Mesothelial cell of epicardium (in vitro differentiated cells): ENCODE data around the gene SDCCAG8. TPM values are rescaled to one million over a fixed set of nuclear protein-coding genes. Genes with fewer than 3 reads are reported as not detected.

Experiments used
- DNase-seq, 2 experiments: peaks; one replicate each; pipeline ENCODE4 v3.0.0; 2021; ENCODE audit warnings: low spot score in 2 of 2; ENCODE audit not compliant: unreplicated experiment in 2 of 2
- H3K27ac Mint-ChIP-seq: 2 replicates; pipeline ENCODE4 v1.8.0; 2021; ENCODE audit warnings: mixed read lengths
- H3K27me3 Mint-ChIP-seq: 2 replicates; pipeline ENCODE4 v1.8.0; 2021; ENCODE audit warnings: low read depth, mixed read lengths
- H3K36me3 Mint-ChIP-seq: 2 replicates; pipeline ENCODE4 v1.8.0; 2021; ENCODE audit warnings: mixed read lengths
- H3K4me1 Mint-ChIP-seq: 2 replicates; pipeline ENCODE4 v1.8.0; 2021; ENCODE audit warnings: mixed read lengths
- H3K4me3 Mint-ChIP-seq: 2 replicates; pipeline ENCODE4 v1.8.0; 2021; ENCODE audit warnings: mild to moderate bottlenecking, moderate library complexity, mixed read lengths
- H3K9me3 Mint-ChIP-seq: 2 replicates; pipeline ENCODE4 v1.8.0; 2021; ENCODE audit warnings: mixed read lengths
- total RNA-seq: library from RNA; stranded (reverse); gene quantifications from 3 replicates; pipeline ENCODE4 v1.2.1, GENCODE V29; 2021
- TF ChIP-seq, protein P1 (sequence below): fragments of 200-600 bp; sonication (generic); IDR thresholded peaks from one replicate; pipeline ENCODE4 v1.5.0; 2021; ENCODE audit warnings: antibody characterized with exemption; ENCODE audit not compliant: unreplicated experiment

The SDCCAG8 gene
- total RNA-seq, 1 donor from 2014 or later = 37.3 TPM

DNA sequence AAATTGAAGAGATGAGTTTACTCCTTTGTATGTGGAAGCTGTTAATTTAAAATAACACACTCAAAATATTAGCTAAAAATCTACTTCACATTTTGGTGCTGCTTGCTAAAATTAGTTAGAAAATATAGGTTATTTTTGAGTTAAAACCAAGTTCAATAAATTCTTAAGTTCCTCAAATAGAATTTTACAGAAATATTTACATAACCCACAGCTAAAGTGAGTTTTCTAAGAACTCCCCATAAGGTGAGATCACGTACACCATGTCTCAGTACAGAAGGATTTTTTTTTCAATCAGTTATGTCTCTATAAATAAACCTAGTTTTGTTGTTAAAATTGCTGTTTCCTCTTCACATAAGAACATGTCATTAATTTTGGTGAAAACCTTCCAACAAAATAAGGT, 108.0 kb downstream of the SDCCAG8 start:
- H3K4me3 Mint-ChIP-seq = no peak overlapping the region

DNA sequence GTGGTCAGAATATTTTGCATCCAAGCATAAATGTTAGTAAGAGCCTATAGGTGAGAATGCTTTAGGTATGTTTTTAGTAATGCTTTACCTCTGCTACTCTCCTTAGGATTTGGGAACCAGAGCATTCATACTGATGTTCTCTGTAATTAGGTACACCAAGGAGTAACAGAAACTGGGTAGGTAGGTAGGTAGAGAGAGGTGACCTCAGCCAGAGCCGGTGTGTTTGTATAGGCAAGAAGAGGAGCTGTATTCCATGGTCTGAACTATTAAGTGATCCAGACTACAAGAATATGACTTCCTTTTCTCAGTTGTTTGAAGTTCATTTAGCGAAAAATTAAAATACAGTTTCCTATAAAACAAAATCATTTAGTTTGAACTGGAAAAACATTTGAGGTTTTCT, 108.5 kb downstream of the SDCCAG8 start:
- Mint-ChIP-seq H3K36me3 (peaks cover 11% of the 10 kb centered on the region), H3K27me3 (no peaks in the 10 kb centered on the region), H3K4me1 (no peaks in the 10 kb centered on the region), H3K4me3 (no peak overlapping the region), H3K27ac (no peak overlapping the region), H3K9me3 (no peaks in the 10 kb centered on the region)
- TF ChIP-seq, protein P1, sequence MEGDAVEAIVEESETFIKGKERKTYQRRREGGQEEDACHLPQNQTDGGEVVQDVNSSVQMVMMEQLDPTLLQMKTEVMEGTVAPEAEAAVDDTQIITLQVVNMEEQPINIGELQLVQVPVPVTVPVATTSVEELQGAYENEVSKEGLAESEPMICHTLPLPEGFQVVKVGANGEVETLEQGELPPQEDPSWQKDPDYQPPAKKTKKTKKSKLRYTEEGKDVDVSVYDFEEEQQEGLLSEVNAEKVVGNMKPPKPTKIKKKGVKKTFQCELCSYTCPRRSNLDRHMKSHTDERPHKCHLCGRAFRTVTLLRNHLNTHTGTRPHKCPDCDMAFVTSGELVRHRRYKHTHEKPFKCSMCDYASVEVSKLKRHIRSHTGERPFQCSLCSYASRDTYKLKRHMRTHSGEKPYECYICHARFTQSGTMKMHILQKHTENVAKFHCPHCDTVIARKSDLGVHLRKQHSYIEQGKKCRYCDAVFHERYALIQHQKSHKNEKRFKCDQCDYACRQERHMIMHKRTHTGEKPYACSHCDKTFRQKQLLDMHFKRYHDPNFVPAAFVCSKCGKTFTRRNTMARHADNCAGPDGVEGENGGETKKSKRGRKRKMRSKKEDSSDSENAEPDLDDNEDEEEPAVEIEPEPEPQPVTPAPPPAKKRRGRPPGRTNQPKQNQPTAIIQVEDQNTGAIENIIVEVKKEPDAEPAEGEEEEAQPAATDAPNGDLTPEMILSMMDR = no peak
- no peak for DNase-seq

More for the DNA sequence above, 108.0 kb downstream of the SDCCAG8 start:
- H3K27ac Mint-ChIP-seq = no peak overlapping the region
- no peaks in the 10 kb centered on the region for H3K9me3 Mint-ChIP-seq
- H3K4me1 Mint-ChIP-seq = no peaks in the 10 kb centered on the region
- no peaks in the 10 kb centered on the region for H3K27me3 Mint-ChIP-seq
- H3K36me3 Mint-ChIP-seq = peaks cover 11% of the 10 kb centered on the region
- no peak for DNase-seq
- TF ChIP-seq, protein P1 = no peak

DNA sequence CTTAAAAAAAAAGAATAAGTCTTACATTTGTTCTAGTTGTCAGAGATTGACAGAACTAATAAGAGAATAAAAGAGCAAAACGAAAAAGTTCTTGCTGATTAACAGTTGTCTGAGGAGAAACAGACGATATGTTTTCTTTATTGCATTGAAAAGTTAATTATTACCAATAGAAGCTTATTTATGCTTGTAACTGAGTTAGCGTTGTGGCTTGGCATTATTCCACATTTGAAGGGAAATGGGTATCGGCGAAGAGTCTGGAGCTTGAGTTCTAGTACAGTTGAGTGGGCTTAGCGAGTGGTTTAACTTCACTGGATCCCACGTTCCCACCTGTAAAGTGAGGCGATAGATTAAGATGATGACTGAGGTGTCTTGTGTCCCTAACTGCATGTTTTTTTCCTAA, 109.0 kb downstream of the SDCCAG8 start:
- no peak overlapping the region for H3K27ac Mint-ChIP-seq

DNA sequence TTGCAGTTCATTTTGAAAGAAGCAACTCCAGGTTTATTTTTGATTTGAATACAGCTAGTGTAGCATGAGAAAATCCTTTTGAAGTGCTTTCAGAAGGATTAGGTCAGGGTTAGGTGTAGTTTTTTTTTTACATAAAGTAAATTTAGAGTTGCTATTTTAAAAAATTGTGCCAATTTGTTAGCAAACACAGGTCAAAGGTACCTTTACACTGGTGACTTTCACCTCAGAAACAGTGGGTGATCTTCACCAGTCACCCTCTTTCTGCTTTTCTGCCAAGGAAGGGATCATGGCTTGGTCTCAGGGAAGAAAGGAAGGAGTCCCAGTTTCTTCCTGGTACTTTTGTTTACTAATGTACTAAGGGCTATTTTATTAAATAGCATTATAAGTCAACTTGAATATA, 111.5 kb downstream of the SDCCAG8 start:
- Mint-ChIP-seq H3K27ac (no peak overlapping the region), H3K9me3 (no peaks in the 10 kb centered on the region), H3K4me3 (no peak overlapping the region), H3K36me3 (peaks cover 5% of the 10 kb centered on the region), H3K4me1 (no peaks in the 10 kb centered on the region), H3K27me3 (no peaks in the 10 kb centered on the region)
- TF ChIP-seq, protein P1 = no peak
- DNase-seq = no peak

More for the DNA sequence above, 109.0 kb downstream of the SDCCAG8 start:
- no peaks in the 10 kb centered on the region for H3K9me3 Mint-ChIP-seq
- no peak for DNase-seq
- TF ChIP-seq, protein P1 = no peak
- H3K4me1 Mint-ChIP-seq = no peaks in the 10 kb centered on the region
- peaks cover 11% of the 10 kb centered on the region for H3K36me3 Mint-ChIP-seq
- no peaks in the 10 kb centered on the region for H3K27me3 Mint-ChIP-seq
- no peak overlapping the region for H3K4me3 Mint-ChIP-seq

DNA sequence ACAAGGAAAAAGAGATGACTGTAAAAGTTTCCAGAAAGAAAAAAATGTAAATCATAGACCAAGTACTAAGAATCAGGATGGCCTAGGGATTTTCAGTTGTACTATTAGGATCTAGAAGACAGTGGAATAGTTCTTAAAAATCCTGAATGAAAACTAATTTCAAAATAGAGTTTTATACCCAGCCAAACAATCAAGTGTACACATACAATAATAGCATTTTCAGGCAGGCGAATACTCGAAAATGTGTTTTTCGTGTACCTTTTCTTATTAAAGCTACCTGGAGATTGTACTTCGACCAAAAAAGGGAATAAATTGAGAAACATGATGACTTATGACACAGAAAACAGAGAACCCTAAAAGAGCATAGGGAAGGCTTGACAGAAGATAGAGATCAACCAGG, 118.6 kb downstream of the SDCCAG8 start:
- Mint-ChIP-seq H3K4me3 (no peak overlapping the region), H3K27me3 (no peaks in the 10 kb centered on the region), H3K9me3 (peaks cover 18% of the 10 kb centered on the region), H3K36me3 (peaks cover 24% of the 10 kb centered on the region), H3K4me1 (no peaks in the 10 kb centered on the region), H3K27ac (no peak overlapping the region)
- no peak for DNase-seq
- TF ChIP-seq, protein P1 = no peak

DNA sequence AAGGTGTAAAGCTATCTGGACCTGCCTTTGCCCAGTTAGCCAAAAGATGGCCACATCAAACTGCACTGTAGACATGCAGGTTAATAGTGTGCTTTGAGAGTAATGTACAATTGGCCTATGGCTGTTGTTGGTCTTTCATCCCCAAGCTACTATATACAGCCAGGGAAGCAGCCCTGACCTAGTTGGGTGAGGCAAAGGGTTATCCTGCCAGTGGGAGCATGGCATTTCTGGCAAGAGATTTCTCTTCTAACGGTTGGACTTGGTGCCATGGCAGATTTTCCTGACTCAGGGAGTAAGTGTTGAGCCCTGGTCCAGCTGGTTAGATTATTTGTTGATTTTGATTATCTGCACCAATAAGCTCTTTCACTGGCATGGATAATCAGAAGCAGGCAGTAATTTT, 119.8 kb downstream of the SDCCAG8 start:
- H3K27ac Mint-ChIP-seq = no peak overlapping the region

More for the DNA sequence above, 119.8 kb downstream of the SDCCAG8 start:
- Mint-ChIP-seq H3K9me3 (peaks cover 18% of the 10 kb centered on the region), H3K27me3 (no peaks in the 10 kb centered on the region), H3K36me3 (peaks cover 24% of the 10 kb centered on the region), H3K4me1 (no peaks in the 10 kb centered on the region), H3K4me3 (no peak overlapping the region)
- TF ChIP-seq, protein P1 = no peak
- DNase-seq = no peak
